Stimulated activated CD4-positive, alpha-beta T cell treated with anti-CD3 and anti-CD28 coated beads, Interleukin-12 subunit alpha, Interleukin-12 subunit beta, amount 100 ng/mL, for 4 hours (primary cell): Measurements from ENCODE around the gene EEIG1.

Experiments
- DNase-seq: peaks from one replicate; pipeline ENCODE4 v3.0.0-alpha.2; 2020

Gene EEIG1

GRCh38 chr9:127999461-127999860 is 18.7 kb upstream of the EEIG1 start:
- no peak for DNase-seq

GRCh38 chr9:127993721-127994120 is 12.9 kb upstream of the EEIG1 start:
- no peak for DNase-seq

GRCh38 chr9:127991757-127992274 is 11.0 kb upstream of the EEIG1 start:
- no peak for DNase-seq

GRCh38 chr9:127991017-127991756 is 10.4 kb upstream of the EEIG1 start:
- DNase-seq, result no peak

- DNase-seq, result no peak
These were observed 9.8 kb upstream of the EEIG1 start for GRCh38 chr9:127990554-127990953.

- DNase-seq, result no peak
These were observed 8.3 kb upstream of the EEIG1 start for GRCh38 chr9:127989094-127989493.

GRCh38 chr9:127987103-127987614 is 6.4 kb upstream of the EEIG1 start:
- no peak for DNase-seq

- DNase-seq, result no peak
These were observed 4.2 kb upstream of the EEIG1 start for GRCh38 chr9:127985011-127985410.

GRCh38 chr9:127983847-127984289 is 3.1 kb upstream of the EEIG1 start:
- DNase-seq, result no peak

GRCh38 chr9:127982912-127983311 is 2.1 kb upstream of the EEIG1 start:
- DNase-seq, result no peak

- no peak for DNase-seq
These were observed 851 bp upstream of the EEIG1 start for GRCh38 chr9:127981559-127982121.

GRCh38 chr9:127980060-127980705 is 606 bp downstream of the EEIG1 start:
- no peak for DNase-seq

GRCh38 chr9:127979333-127980059 is 1.3 kb downstream of the EEIG1 start:
- DNase-seq, result no peak

- no peak for DNase-seq
These were observed 1.8 kb downstream of the EEIG1 start for GRCh38 chr9:127979015-127979332.

- no peak for DNase-seq
These were observed 2.7 kb downstream of the EEIG1 start for GRCh38 chr9:127977884-127978647.

- no peak for DNase-seq
These were observed 3.5 kb downstream of the EEIG1 start for GRCh38 chr9:127977009-127977883.

GRCh38 chr9:127976498-127976897 is 4.3 kb downstream of the EEIG1 start:
- DNase-seq, result no peak

GRCh38 chr9:127975376-127976315 is 5.1 kb downstream of the EEIG1 start:
- DNase-seq, result no peak

GRCh38 chr9:127974769-127975261 is 6.0 kb downstream of the EEIG1 start:
- no peak for DNase-seq
